Fibroblast of mammary gland (primary cell): ENCODE measurements around the gene CCDC71.

Source experiments
- DNase-seq: peaks from one replicate; pipeline ENCODE4 v3.0.0-alpha.2; 2010; ENCODE audit warnings: low read depth
- H3K4me3 ChIP-seq: 2 replicates; pipeline ENCODE4 v1.5.1; 2011; ENCODE audit warnings: low read depth, mild to moderate bottlenecking, low read length, moderate library complexity; ENCODE audit not compliant: control insufficient read depth
- TF ChIP-seq, protein P1 (sequence below): conservative IDR thresholded peaks from 2 replicates; pipeline ENCODE4 v1.5.1; 2011; ENCODE audit warnings: low read depth, low read length, inconsistent platforms; ENCODE audit not compliant: control insufficient read depth, insufficient read depth

The CCDC71 gene

GRCh38 chr3:49198161-49198560, 32.0 kb upstream of the CCDC71 start:
- no peak overlapping the region for H3K4me3 ChIP-seq
- TF ChIP-seq, protein P1, sequence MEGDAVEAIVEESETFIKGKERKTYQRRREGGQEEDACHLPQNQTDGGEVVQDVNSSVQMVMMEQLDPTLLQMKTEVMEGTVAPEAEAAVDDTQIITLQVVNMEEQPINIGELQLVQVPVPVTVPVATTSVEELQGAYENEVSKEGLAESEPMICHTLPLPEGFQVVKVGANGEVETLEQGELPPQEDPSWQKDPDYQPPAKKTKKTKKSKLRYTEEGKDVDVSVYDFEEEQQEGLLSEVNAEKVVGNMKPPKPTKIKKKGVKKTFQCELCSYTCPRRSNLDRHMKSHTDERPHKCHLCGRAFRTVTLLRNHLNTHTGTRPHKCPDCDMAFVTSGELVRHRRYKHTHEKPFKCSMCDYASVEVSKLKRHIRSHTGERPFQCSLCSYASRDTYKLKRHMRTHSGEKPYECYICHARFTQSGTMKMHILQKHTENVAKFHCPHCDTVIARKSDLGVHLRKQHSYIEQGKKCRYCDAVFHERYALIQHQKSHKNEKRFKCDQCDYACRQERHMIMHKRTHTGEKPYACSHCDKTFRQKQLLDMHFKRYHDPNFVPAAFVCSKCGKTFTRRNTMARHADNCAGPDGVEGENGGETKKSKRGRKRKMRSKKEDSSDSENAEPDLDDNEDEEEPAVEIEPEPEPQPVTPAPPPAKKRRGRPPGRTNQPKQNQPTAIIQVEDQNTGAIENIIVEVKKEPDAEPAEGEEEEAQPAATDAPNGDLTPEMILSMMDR = no peak
- peak; percentile 28 for DNase-seq

- TF ChIP-seq, protein P1 = no peak
- DNase-seq = no peak
- H3K4me3 ChIP-seq = no peak overlapping the region
Measured at GRCh38 chr3:49191741-49192140, 25.6 kb upstream of the CCDC71 start.

GRCh38 chr3:49183873-49184272, 17.7 kb upstream of the CCDC71 start:
- no peak for DNase-seq
- no peak overlapping the region for H3K4me3 ChIP-seq
- TF ChIP-seq, protein P1 = no peak

GRCh38 chr3:49182682-49183081, 16.6 kb upstream of the CCDC71 start:
- no peak for DNase-seq
- TF ChIP-seq, protein P1 = no peak
- no peak overlapping the region for H3K4me3 ChIP-seq

- TF ChIP-seq, protein P1 = no peak
- DNase-seq = no peak
- H3K4me3 ChIP-seq = no peak overlapping the region
Measured at GRCh38 chr3:49181351-49181750, 15.2 kb upstream of the CCDC71 start.

- DNase-seq = no peak
- TF ChIP-seq, protein P1 = no peak
- no peak overlapping the region for H3K4me3 ChIP-seq
Measured at GRCh38 chr3:49180116-49180515, 14.0 kb upstream of the CCDC71 start.

- no peak overlapping the region for H3K4me3 ChIP-seq
- DNase-seq = no peak
- TF ChIP-seq, protein P1 = no peak
Measured at GRCh38 chr3:49177073-49177472, 10.9 kb upstream of the CCDC71 start.
